HL-60/S4 (cell line): Measurements from ENCODE around the gene DNAL1.
"Not testable (repeated sequence)": the region's sequence is repeated elsewhere in the genome, so short reads cannot be mapped to it uniquely, and the experiment has no call there.

Experiments
- in situ Hi-C: fragments of 300-500 bp; cut with MboI; formaldehyde crosslinking; loops from 2 replicates; pipeline ENCODE4 v1.14.3; 2022; ENCODE audit warnings: low sequenced_read_pairs

Gene DNAL1

GRCh38 chr14:73696466-73697400 lies 51.9 kb downstream of the DNAL1 start:
- in situ Hi-C loops: no loop called here

GRCh38 chr14:73700325-73700724 lies 55.5 kb downstream of the DNAL1 start:
- in situ Hi-C loops: no loop called here

GRCh38 chr14:73708076-73708475 lies 63.3 kb downstream of the DNAL1 start:
- in situ Hi-C loops: not testable (repeated sequence)

- in situ Hi-C loops: no loop called here
Observed at GRCh38 chr14:73709904-73710469, 65.2 kb downstream of the DNAL1 start.

- in situ Hi-C loops: no loop called here
Observed at GRCh38 chr14:73710737-73711136, 66.0 kb downstream of the DNAL1 start.

- in situ Hi-C loops: no loop called here
Observed at GRCh38 chr14:73712071-73712506, 67.3 kb downstream of the DNAL1 start.

- in situ Hi-C loops: no loop called here
Observed at GRCh38 chr14:73712540-73713180, 67.9 kb downstream of the DNAL1 start.

GRCh38 chr14:73713206-73713802 lies 68.5 kb downstream of the DNAL1 start:
- in situ Hi-C loops: no loop called here

GRCh38 chr14:73713803-73714655 lies 69.2 kb downstream of the DNAL1 start, which contains the start of gene PNMA1:
Gene PNMA1, minus strand, starts transcription at chr14:73714384. Its CDS starts 745 bp downstream, at chr14:73713639.
- in situ Hi-C loops: no loop called here

GRCh38 chr14:73714656-73715081 lies 69.9 kb downstream of the DNAL1 start:
- in situ Hi-C loops: no loop called here

- in situ Hi-C loops: no loop called here
Observed at GRCh38 chr14:73715707-73716106, 70.9 kb downstream of the DNAL1 start.

GRCh38 chr14:73717266-73717665 lies 72.5 kb downstream of the DNAL1 start:
- in situ Hi-C loops: no loop called here

GRCh38 chr14:73717711-73718417 lies 73.1 kb downstream of the DNAL1 start:
- in situ Hi-C loops: no loop called here

GRCh38 chr14:73718418-73719251 lies 73.8 kb downstream of the DNAL1 start:
- in situ Hi-C loops: no loop called here

GRCh38 chr14:73719361-73719760 lies 74.6 kb downstream of the DNAL1 start:
- in situ Hi-C loops: no loop called here

- in situ Hi-C loops: no loop called here
Observed at GRCh38 chr14:73719791-73720190, 75.0 kb downstream of the DNAL1 start.

GRCh38 chr14:73720636-73721035 lies 75.8 kb downstream of the DNAL1 start:
- in situ Hi-C loops: no loop called here

GRCh38 chr14:73721101-73721821 lies 76.5 kb downstream of the DNAL1 start:
- in situ Hi-C loops: no loop called here
